ENCODE measurements around the gene ALDOB. TPM values are rescaled to one million over a fixed set of nuclear protein-coding genes. Genes with fewer than 3 reads are reported as not detected.

ALDOB gene
- total RNA-seq, 1 donor from 2014 or later = not detected

GRCh38 chr9:101428909-101429308, 6.7 kb downstream of the ALDOB start:
- Mint-ChIP-seq H3K27me3 (ENCODE audit: low read depth) (peaks cover 4% of the 10 kb centered on the region), H3K4me1 (no peaks in the 10 kb centered on the region), H3K27ac (ENCODE audit: unreplicated experiment) (no peak overlapping the region), H3K4me3 (no peak overlapping the region), H3K36me3 (ENCODE audit: low read depth) (no peaks in the 10 kb centered on the region), H3K9me3 (no peaks in the 10 kb centered on the region)
- no peak for DNase-seq (ENCODE audit: low read depth, low spot score)
- no peak for TF ChIP-seq CTCF (conservative IDR thresholded peaks at IDR 0.05)

- H3K4me3 Mint-ChIP-seq = no peak overlapping the region
- H3K9me3 Mint-ChIP-seq = no peaks in the 10 kb centered on the region
- no peak overlapping the region for H3K27ac Mint-ChIP-seq (ENCODE audit: unreplicated experiment)
- H3K36me3 Mint-ChIP-seq (ENCODE audit: low read depth) = no peaks in the 10 kb centered on the region
- TF ChIP-seq CTCF (conservative IDR thresholded peaks at IDR 0.05) = no peak
- no peak for DNase-seq (ENCODE audit: low read depth, low spot score)
- H3K4me1 Mint-ChIP-seq = no peaks in the 10 kb centered on the region
- peaks cover 4% of the 10 kb centered on the region for H3K27me3 Mint-ChIP-seq (ENCODE audit: low read depth)
Observed at GRCh38 chr9:101427957-101428655, 7.5 kb downstream of the ALDOB start.

GRCh38 chr9:101427358-101427757, 8.2 kb downstream of the ALDOB start:
- TF ChIP-seq CTCF (conservative IDR thresholded peaks at IDR 0.05) = no peak
- H3K4me1 Mint-ChIP-seq = no peaks in the 10 kb centered on the region
- no peaks in the 10 kb centered on the region for H3K9me3 Mint-ChIP-seq
- no peak overlapping the region for H3K4me3 Mint-ChIP-seq
- no peak overlapping the region for H3K27ac Mint-ChIP-seq (ENCODE audit: unreplicated experiment)
- no peak for DNase-seq (ENCODE audit: low read depth, low spot score)
- H3K36me3 Mint-ChIP-seq (ENCODE audit: low read depth) = no peaks in the 10 kb centered on the region
- H3K27me3 Mint-ChIP-seq (ENCODE audit: low read depth) = peaks cover 4% of the 10 kb centered on the region

GRCh38 chr9:101421653-101422065, 13.9 kb downstream of the ALDOB start:
- peaks cover 8% of the 10 kb centered on the region for H3K36me3 Mint-ChIP-seq (ENCODE audit: low read depth)
- no peak for DNase-seq (ENCODE audit: low read depth, low spot score)
- no peak overlapping the region for H3K4me3 Mint-ChIP-seq
- TF ChIP-seq CTCF (conservative IDR thresholded peaks at IDR 0.05) = no peak
- no peaks in the 10 kb centered on the region for H3K4me1 Mint-ChIP-seq
- no peak overlapping the region for H3K27ac Mint-ChIP-seq (ENCODE audit: unreplicated experiment)
- H3K27me3 Mint-ChIP-seq (ENCODE audit: low read depth) = no peaks in the 10 kb centered on the region
- H3K9me3 Mint-ChIP-seq = peaks cover 3% of the 10 kb centered on the region

GRCh38 chr9:101419863-101420262, 15.7 kb downstream of the ALDOB start:
- DNase-seq (ENCODE audit: low read depth, low spot score) = no peak
- no peaks in the 10 kb centered on the region for H3K27me3 Mint-ChIP-seq (ENCODE audit: low read depth)
- H3K9me3 Mint-ChIP-seq = peaks cover 8% of the 10 kb centered on the region
- peaks cover 14% of the 10 kb centered on the region for H3K36me3 Mint-ChIP-seq (ENCODE audit: low read depth)
- H3K4me1 Mint-ChIP-seq = no peaks in the 10 kb centered on the region
- H3K27ac Mint-ChIP-seq (ENCODE audit: unreplicated experiment) = no peak overlapping the region
- no peak for TF ChIP-seq CTCF (conservative IDR thresholded peaks at IDR 0.05)
- H3K4me3 Mint-ChIP-seq = no peak overlapping the region

All from neural crest cell (in vitro differentiated cells).